Neural progenitor cell (in vitro differentiated cells): Measurements from ENCODE around the gene C9orf78. TPM values are rescaled to one million over a fixed set of nuclear protein-coding genes. Genes with fewer than 3 reads are reported as not detected.

Experiments used
- DNase-seq: peaks from one replicate; pipeline ENCODE4 v3.0.0-alpha.2; 2016; ENCODE audit warnings: low spot score
- H2AFZ ChIP-seq: fragments of 200-600 bp; sonication (generic); replicated peaks from 2 replicates; pipeline ENCODE4 v1.6.1; 2016; ENCODE audit warnings: antibody characterized with exemption
- H3F3A ChIP-seq: fragments of 200-600 bp; sonication (generic); 2 replicates; pipeline ENCODE4 v1.6.1; 2016; ENCODE audit warnings: antibody characterized with exemption, low read depth
- H3K27ac ChIP-seq: fragments of 200-600 bp; sonication (generic); 2 replicates; pipeline ENCODE4 v1.5.1; 2016; ENCODE audit warnings: mild to moderate bottlenecking
- H3K27me3 ChIP-seq: fragments of 200-600 bp; sonication (generic); 2 replicates; pipeline ENCODE4 v1.6.1; 2016; ENCODE audit warnings: mild to moderate bottlenecking, moderate library complexity
- H3K36me3 ChIP-seq: fragments of 200-600 bp; sonication (generic); 2 replicates; pipeline ENCODE4 v1.5.1; 2016
- H3K4me1 ChIP-seq: fragments of 200-600 bp; sonication (generic); 2 replicates; pipeline ENCODE4 v1.6.1; 2016; ENCODE audit warnings: mixed run types
- H3K4me2 ChIP-seq: fragments of 200-600 bp; sonication (generic); 2 replicates; pipeline ENCODE4 v1.6.1; 2016
- H3K4me3 ChIP-seq: fragments of 200-600 bp; sonication (generic); 2 replicates; pipeline ENCODE4 v1.5.1; 2016
- H3K79me2 ChIP-seq: fragments of 200-600 bp; sonication (generic); 2 replicates; pipeline ENCODE4 v1.6.1; 2016; ENCODE audit warnings: low read depth
- H3K9ac ChIP-seq: fragments of 200-600 bp; sonication (generic); 2 replicates; pipeline ENCODE4 v1.6.1; 2016
- H3K9me3 ChIP-seq: fragments of 200-600 bp; sonication (generic); 2 replicates; pipeline ENCODE4 v1.5.1; 2016; ENCODE audit warnings: low read depth
- H4K20me1 ChIP-seq: fragments of 200-600 bp; sonication (generic); 2 replicates; pipeline ENCODE4 v1.6.1; 2016; ENCODE audit warnings: low read depth
- H3K27ac Mint-ChIP-seq: 3 replicates; pipeline ENCODE4 v1.8.0; 2021; ENCODE audit warnings: mixed read lengths
- H3K27me3 Mint-ChIP-seq: 2 replicates; pipeline ENCODE4 v1.8.0; 2022; ENCODE audit warnings: low read depth, mild to moderate bottlenecking, inconsistent platforms, moderate library complexity, mixed read lengths; ENCODE audit not compliant: insufficient read depth
- H3K36me3 Mint-ChIP-seq: 3 replicates; pipeline ENCODE4 v1.8.0; 2021; ENCODE audit warnings: mixed read lengths
- H3K4me1 Mint-ChIP-seq: 3 replicates; pipeline ENCODE4 v1.8.0; 2021; ENCODE audit warnings: mixed read lengths
- H3K4me3 Mint-ChIP-seq: 3 replicates; pipeline ENCODE4 v1.8.0; 2021; ENCODE audit warnings: mild to moderate bottlenecking, moderate library complexity, mixed read lengths
- H3K9me3 Mint-ChIP-seq: 3 replicates; pipeline ENCODE4 v1.8.0; 2020; ENCODE audit warnings: mixed read lengths
- CTCF ChIP-seq: fragments of 200-600 bp; sonication (generic); IDR thresholded peaks from 2 replicates; pipeline ENCODE4 v1.5.1; 2017; ENCODE audit warnings: antibody characterized with exemption, mild to moderate bottlenecking
- EZH2 ChIP-seq: fragments of 200-600 bp; sonication (generic); IDR thresholded peaks from 2 replicates; pipeline ENCODE4 v1.6.1; 2017; ENCODE audit warnings: antibody characterized with exemption, mild to moderate bottlenecking, moderate library complexity
- EZH2phosphoT487 ChIP-seq: fragments of 200-600 bp; sonication (generic); IDR thresholded peaks from 2 replicates; pipeline ENCODE4 v1.6.1; 2017; ENCODE audit warnings: antibody characterized with exemption
- total RNA-seq: library from RNA; depleted of rRNA; stranded (reverse); fragments of >200 nt; gene quantifications from 2 replicates; pipeline ENCODE4 v1.2.3, GENCODE V29; 2015; ENCODE audit warnings: low replicate concordance

The C9orf78 gene
- total RNA-seq, 1 donor from 2014 or later: 42.2 TPM

- Histone ChIP-seq H3K4me3 (no peak overlapping the region), H3K4me2 (no peak overlapping the region), H3K4me1 (no peaks in the 10 kb centered on the region), H3K9ac (no peak overlapping the region), H3K27ac (no peak overlapping the region), H3K27me3 (no peaks in the 10 kb centered on the region), H2AFZ (no peak overlapping the region), H3F3A (peaks cover under 1% of the 10 kb centered on the region), H3K36me3 (no peaks in the 10 kb centered on the region), H3K79me2 (peaks cover 2% of the 10 kb centered on the region), H3K9me3 (no peaks in the 10 kb centered on the region), H4K20me1 (peaks cover 5% of the 10 kb centered on the region)
- H3K27ac Mint-ChIP-seq: peak overlapping the region; percentile 23
- no peak for DNase-seq
- no peaks in the 10 kb centered on the region for H3K9me3 Mint-ChIP-seq
- TF ChIP-seq EZH2 (no peak), CTCF (no peak)
- no peak overlapping the region for H3K4me3 Mint-ChIP-seq
- H3K4me1 Mint-ChIP-seq: peaks cover 39% of the 10 kb centered on the region
- peaks cover 2% of the 10 kb centered on the region for H3K36me3 Mint-ChIP-seq
- H3K27me3 Mint-ChIP-seq: peaks cover 8% of the 10 kb centered on the region
Measured at GRCh38 chr9:129841071-129841470, 6.0 kb upstream of the C9orf78 start.

- H3K27me3 Mint-ChIP-seq: peaks cover 9% of the 10 kb centered on the region
- Histone ChIP-seq H3F3A (peaks cover 6% of the 10 kb centered on the region), H3K36me3 (no peaks in the 10 kb centered on the region), H3K9ac (no peak overlapping the region), H3K27ac (no peak overlapping the region), H3K79me2 (peaks cover 8% of the 10 kb centered on the region), H4K20me1 (peaks cover 5% of the 10 kb centered on the region), H3K4me1 (no peaks in the 10 kb centered on the region), H3K27me3 (no peaks in the 10 kb centered on the region), H3K4me2 (no peak overlapping the region), H3K4me3 (no peak overlapping the region), H2AFZ (no peak overlapping the region), H3K9me3 (no peaks in the 10 kb centered on the region)
- no peak for TF ChIP-seq EZH2
- no peak for TF ChIP-seq EZH2phosphoT487
- TF ChIP-seq CTCF: no peak
- H3K4me3 Mint-ChIP-seq: no peak overlapping the region
- H3K4me1 Mint-ChIP-seq: peaks cover 43% of the 10 kb centered on the region
- H3K36me3 Mint-ChIP-seq: peaks cover 2% of the 10 kb centered on the region
- no peak overlapping the region for H3K27ac Mint-ChIP-seq
- no peak for DNase-seq
- H3K9me3 Mint-ChIP-seq: no peaks in the 10 kb centered on the region
Measured at GRCh38 chr9:129840034-129840433, 5.0 kb upstream of the C9orf78 start.

- Mint-ChIP-seq H3K9me3 (no peaks in the 10 kb centered on the region), H3K4me1 (peaks cover 43% of the 10 kb centered on the region), H3K36me3 (peaks cover 2% of the 10 kb centered on the region), H3K27me3 (peaks cover 9% of the 10 kb centered on the region), H3K4me3 (peak overlapping the region; percentile 1), H3K27ac (no peak overlapping the region)
- peaks cover 11% of the 10 kb centered on the region for H3F3A ChIP-seq
- H2AFZ ChIP-seq: no peak overlapping the region
- peaks cover 13% of the 10 kb centered on the region for H3K79me2 ChIP-seq
- no peaks in the 10 kb centered on the region for H3K4me1 ChIP-seq
- no peak overlapping the region for H3K27ac ChIP-seq
- H4K20me1 ChIP-seq: peaks cover 5% of the 10 kb centered on the region
- TF ChIP-seq CTCF (no peak), EZH2phosphoT487 (no peak), EZH2 (no peak)
- H3K4me2 ChIP-seq: no peak overlapping the region
- H3K9me3 ChIP-seq: no peaks in the 10 kb centered on the region
- no peak for DNase-seq
- H3K27me3 ChIP-seq: no peaks in the 10 kb centered on the region
- H3K36me3 ChIP-seq: no peaks in the 10 kb centered on the region
- no peak overlapping the region for H3K4me3 ChIP-seq
- H3K9ac ChIP-seq: no peak overlapping the region
Measured at GRCh38 chr9:129839324-129840023, 4.4 kb upstream of the C9orf78 start.
